Gastroesophageal sphincter (tissue), 4 donors: ENCODE data around the gene SYT7. TPM values are rescaled to one million over a fixed set of nuclear protein-coding genes. Genes with fewer than 3 reads are reported as not detected.
A peak's percentile ranks its signal among the peaks of the same experiment; 100 is the strongest.

Source experiments
- ATAC-seq: fragments of 150-250 bp; one replicate; pipeline ENCODE4 v1.9.1; 2016; ENCODE audit warnings: mild to moderate bottlenecking, moderate library complexity
- H3K27ac ChIP-seq, 4 donors: fragments of 200-600 bp; sonication (generic) in 3 of 4; 1 replicate in 3 of 4; 2 replicates in 1 of 4; pipeline ENCODE4 v1.5.1; 2016 to 2019
- H3K27me3 ChIP-seq: fragments of 200-600 bp; sonication (generic); one replicate; pipeline ENCODE4 v1.5.1; 2019
- H3K36me3 ChIP-seq, 2 donors: fragments of 200-600 bp; sonication (generic); one replicate each; pipeline ENCODE4 v1.5.1; 2019; ENCODE audit warnings: control low read depth in 1 of 2
- H3K4me1 ChIP-seq, 3 donors: fragments of 200-600 bp; sonication (generic); 1 replicate in 2 of 3; 2 replicates in 1 of 3; pipeline ENCODE4 v1.5.1; 2016 to 2019; ENCODE audit warnings: control low read depth in 2 of 3
- H3K4me3 ChIP-seq, 2 donors: fragments of 200-600 bp; sonication (generic); one replicate each; pipeline ENCODE4 v1.5.1; 2019; ENCODE audit warnings: mild to moderate bottlenecking in 1 of 2, moderate library complexity in 1 of 2
- H3K9me3 ChIP-seq, 3 donors: fragments of 200-600 bp; sonication (generic); one replicate each; pipeline ENCODE4 v1.5.1; 2017 to 2019; ENCODE audit warnings: control low read depth in 2 of 3
- CTCF ChIP-seq, 4 experiments: fragments of 200-600 bp in 2 of 4; fragments of 450-650 bp in 2 of 4; sonication (generic) in 1 of 4; IDR thresholded peaks; one replicate each; pipeline ENCODE4 v1.5.1; 2017 to 2019; ENCODE audit warnings: antibody characterized with exemption in 4 of 4, mild to moderate bottlenecking in 2 of 4, moderate library complexity in 2 of 4
- EP300 ChIP-seq: sonication (generic); formaldehyde crosslinking; IDR thresholded peaks from one replicate; pipeline ENCODE4 v1.6.1; 2017; ENCODE audit warnings: antibody characterized with exemption, mild to moderate bottlenecking
- POLR2A ChIP-seq, 2 donors: fragments of 450-650 bp; IDR thresholded peaks; one replicate each; pipeline ENCODE4 v1.6.1; 2017; ENCODE audit warnings: antibody characterized with exemption in 2 of 2, mild to moderate bottlenecking in 2 of 2, moderate library complexity in 1 of 2
- POLR2AphosphoS5 ChIP-seq: sonication (generic); formaldehyde crosslinking; IDR thresholded peaks from one replicate; pipeline ENCODE4 v1.6.1; 2017; ENCODE audit warnings: antibody characterized with exemption
- WGBS, 2 donors: methylation state at CpG; one replicate each; pipeline ENCODE4 v1.1.5; 2018; ENCODE audit warnings: low coverage in 1 of 2; 5-methylcytosine and 5-hydroxymethylcytosine counted together
- total RNA-seq, 4 donors: library from RNA; depleted of rRNA; stranded (reverse); fragments of >200 nt; gene quantifications; one replicate each; pipeline ENCODE4 v1.1.0, GENCODE V29; 2016

The SYT7 gene
- total RNA-seq, 4 donors from 2014 or later: 1.8 to 3.7 (median 3.1) TPM

- Histone ChIP-seq H3K4me1 (peaks cover 0 to 18% (median 0%) of the 10 kb centered on the region in 3 donors), H3K27ac (no peak overlapping the region), H3K27me3 (no peaks in the 10 kb centered on the region), H3K4me3 (no peak overlapping the region), H3K36me3 (no peaks in the 10 kb centered on the region), H3K9me3 (no peaks in the 10 kb centered on the region)
- peak; percentile 85 for ATAC-seq
- 0 to 89% methylated on average over 1 to 3 of the region's 13 CpGs for WGBS, 2 donors
- TF ChIP-seq CTCF (IDR thresholded peaks at IDR 0.05) (peak in 3 of 4 experiments; percentile 59 to 67 (median 65)), POLR2AphosphoS5 (no peak)
Measured at GRCh38 chr11:61627850-61628661, 47.2 kb upstream of the SYT7 start.

GRCh38 chr11:61626580-61627380 lies 45.9 kb upstream of the SYT7 start:
- no peak for TF ChIP-seq POLR2AphosphoS5
- TF ChIP-seq POLR2A (IDR thresholded peaks at IDR 0.05): no peak
- TF ChIP-seq EP300: no peak
- TF ChIP-seq CTCF (IDR thresholded peaks at IDR 0.05): no peak
- no peaks in the 10 kb centered on the region for H3K9me3 ChIP-seq
- H3K4me3 ChIP-seq: no peak overlapping the region
- peaks cover 5% of the 10 kb centered on the region for H3K27me3 ChIP-seq
- ATAC-seq: no peak
- H3K27ac ChIP-seq: no peak overlapping the region
- H3K4me1 ChIP-seq: peaks cover 0 to 18% (median 0%) of the 10 kb centered on the region in 3 donors
- no peaks in the 10 kb centered on the region for H3K36me3 ChIP-seq
- WGBS, 2 donors: 20 to 67% methylated on average over 1 to 2 of the region's 10 CpGs

- no peak for ATAC-seq
- TF ChIP-seq EP300: no peak
- no peak for TF ChIP-seq POLR2AphosphoS5
- TF ChIP-seq CTCF (IDR thresholded peaks at IDR 0.05): no peak
Measured at GRCh38 chr11:61625525-61625924, 44.6 kb upstream of the SYT7 start.

GRCh38 chr11:61621917-61622585 lies 41.2 kb upstream of the SYT7 start:
- no peak overlapping the region for H3K4me3 ChIP-seq
- ATAC-seq: no peak
- no peaks in the 10 kb centered on the region for H3K36me3 ChIP-seq
- H3K27ac ChIP-seq: no peak overlapping the region
- no CpG with 5 or more reads among the region's 7 CpGs for WGBS, 2 donors
- no peaks in the 10 kb centered on the region for H3K9me3 ChIP-seq
- H3K4me1 ChIP-seq: peaks cover 0 to 7% (median 0%) of the 10 kb centered on the region in 3 donors
- TF ChIP-seq CTCF (IDR thresholded peaks at IDR 0.05) (no peak), EP300 (no peak), POLR2AphosphoS5 (no peak), POLR2A (IDR thresholded peaks at IDR 0.05) (no peak)
- H3K27me3 ChIP-seq: peaks cover 43% of the 10 kb centered on the region

More at GRCh38 chr11:61625525-61625924, 44.6 kb upstream of the SYT7 start:
- Histone ChIP-seq H3K36me3 (no peaks in the 10 kb centered on the region), H3K4me3 (no peak overlapping the region), H3K4me1 (peaks cover 0 to 18% (median 0%) of the 10 kb centered on the region in 3 donors), H3K9me3 (no peaks in the 10 kb centered on the region), H3K27me3 (peaks cover 17% of the 10 kb centered on the region), H3K27ac (no peak overlapping the region)
- 94 to 100% methylated on average over 2 of the region's 3 CpGs for WGBS, 2 donors
